Measurements from ENCODE around the gene ADGRL1.
"Not testable (repeated sequence)": the region's sequence is repeated elsewhere in the genome, so short reads cannot be mapped to it uniquely, and the experiment has no call there.

The ADGRL1 gene

GRCh38 chr19:14232945-14233344 is 27.0 kb upstream of the ADGRL1 start:
- H3K4me3 Mint-ChIP-seq, H3K27me3 Mint-ChIP-seq, H3K27ac Mint-ChIP-seq, H3K4me1 Mint-ChIP-seq, H3K36me3 Mint-ChIP-seq, H3K9me3 Mint-ChIP-seq: not testable (repeated sequence)

- peak overlapping the region; percentile 16 for H3K4me3 Mint-ChIP-seq
- not testable (repeated sequence) for H3K9me3 Mint-ChIP-seq
Observed at GRCh38 chr19:14228446-14229071, 22.6 kb upstream of the ADGRL1 start.

GRCh38 chr19:14226498-14226897 is 20.5 kb upstream of the ADGRL1 start:
- H3K4me3 Mint-ChIP-seq, H3K27me3 Mint-ChIP-seq, H3K36me3 Mint-ChIP-seq, H3K9me3 Mint-ChIP-seq, H3K27ac Mint-ChIP-seq: not testable (repeated sequence)
- H3K4me1 Mint-ChIP-seq, result peaks cover 12% of the 10 kb centered on the region

More at GRCh38 chr19:14228446-14229071, 22.6 kb upstream of the ADGRL1 start:
- H3K27me3 Mint-ChIP-seq, H3K27ac Mint-ChIP-seq, H3K36me3 Mint-ChIP-seq, H3K4me1 Mint-ChIP-seq: not testable (repeated sequence)

GRCh38 chr19:14222886-14223285 is 16.9 kb upstream of the ADGRL1 start:
- H3K4me1 Mint-ChIP-seq, result peaks cover 5% of the 10 kb centered on the region
- H3K27me3 Mint-ChIP-seq, result no peaks in the 10 kb centered on the region
- H3K9me3 Mint-ChIP-seq, result no peaks in the 10 kb centered on the region
- no peak overlapping the region for H3K4me3 Mint-ChIP-seq
- H3K27ac Mint-ChIP-seq, result no peak overlapping the region
- H3K36me3 Mint-ChIP-seq, result no peaks in the 10 kb centered on the region

GRCh38 chr19:14221345-14221744 is 15.4 kb upstream of the ADGRL1 start:
- Mint-ChIP-seq H3K4me3 (peak overlapping the region; percentile 72), H3K27ac (peak overlapping the region; percentile 62), H3K4me1 (peaks cover 11% of the 10 kb centered on the region)
- H3K27me3 Mint-ChIP-seq, H3K9me3 Mint-ChIP-seq, H3K36me3 Mint-ChIP-seq: not testable (repeated sequence)

GRCh38 chr19:14218620-14219330 is 12.8 kb upstream of the ADGRL1 start:
- no peaks in the 10 kb centered on the region for H3K36me3 Mint-ChIP-seq
- H3K9me3 Mint-ChIP-seq, result no peaks in the 10 kb centered on the region
- H3K27me3 Mint-ChIP-seq, result no peaks in the 10 kb centered on the region
- H3K4me1 Mint-ChIP-seq, result peaks cover 11% of the 10 kb centered on the region
- peak overlapping the region; percentile 76 for H3K27ac Mint-ChIP-seq
- no peak overlapping the region for H3K4me3 Mint-ChIP-seq

- H3K27me3 Mint-ChIP-seq, H3K27ac Mint-ChIP-seq, H3K36me3 Mint-ChIP-seq, H3K9me3 Mint-ChIP-seq, H3K4me3 Mint-ChIP-seq: not testable (repeated sequence)
- peaks cover 11% of the 10 kb centered on the region for H3K4me1 Mint-ChIP-seq
Observed at GRCh38 chr19:14217886-14218285, 11.9 kb upstream of the ADGRL1 start.

- Mint-ChIP-seq H3K27ac (no peak overlapping the region), H3K4me3 (no peak overlapping the region), H3K36me3 (no peaks in the 10 kb centered on the region), H3K9me3 (no peaks in the 10 kb centered on the region), H3K27me3 (no peaks in the 10 kb centered on the region), H3K4me1 (peaks cover 9% of the 10 kb centered on the region)
Observed at GRCh38 chr19:14214580-14214979, 8.6 kb upstream of the ADGRL1 start.

GRCh38 chr19:14210182-14210581 is 4.2 kb upstream of the ADGRL1 start:
- peak overlapping the region; percentile 72 for H3K4me3 Mint-ChIP-seq
- not testable (repeated sequence) for H3K27me3 Mint-ChIP-seq, H3K27ac Mint-ChIP-seq, H3K36me3 Mint-ChIP-seq, H3K9me3 Mint-ChIP-seq
- peaks cover 24% of the 10 kb centered on the region for H3K4me1 Mint-ChIP-seq

GRCh38 chr19:14209401-14209800 is 3.4 kb upstream of the ADGRL1 start:
- H3K4me1 Mint-ChIP-seq, result peaks cover 29% of the 10 kb centered on the region
- H3K27ac Mint-ChIP-seq, H3K9me3 Mint-ChIP-seq, H3K36me3 Mint-ChIP-seq, H3K27me3 Mint-ChIP-seq: not testable (repeated sequence)
- H3K4me3 Mint-ChIP-seq, result peak overlapping the region; percentile 72

GRCh38 chr19:14208496-14208895 is 2.5 kb upstream of the ADGRL1 start:
- H3K9me3 Mint-ChIP-seq, H3K4me3 Mint-ChIP-seq, H3K27me3 Mint-ChIP-seq, H3K27ac Mint-ChIP-seq, H3K36me3 Mint-ChIP-seq: not testable (repeated sequence)
- peaks cover 38% of the 10 kb centered on the region for H3K4me1 Mint-ChIP-seq

- not testable (repeated sequence) for H3K27me3 Mint-ChIP-seq, H3K27ac Mint-ChIP-seq, H3K36me3 Mint-ChIP-seq, H3K9me3 Mint-ChIP-seq
- H3K4me1 Mint-ChIP-seq, result peaks cover 42% of the 10 kb centered on the region
- peak overlapping the region; percentile 95 for H3K4me3 Mint-ChIP-seq
Observed at GRCh38 chr19:14207796-14208195, 1.8 kb upstream of the ADGRL1 start.

GRCh38 chr19:14206737-14207726 is 1.1 kb upstream of the ADGRL1 start:
- H3K27me3 Mint-ChIP-seq, H3K36me3 Mint-ChIP-seq, H3K9me3 Mint-ChIP-seq: not testable (repeated sequence)
- H3K27ac Mint-ChIP-seq, result peak overlapping the region; percentile 84
- H3K4me1 Mint-ChIP-seq, result peaks cover 45% of the 10 kb centered on the region
- peak overlapping the region; percentile 95 for H3K4me3 Mint-ChIP-seq

GRCh38 chr19:14206308-14206707 is 339 bp upstream of the ADGRL1 start:
- H3K36me3 Mint-ChIP-seq, H3K4me3 Mint-ChIP-seq, H3K9me3 Mint-ChIP-seq, H3K27ac Mint-ChIP-seq, H3K27me3 Mint-ChIP-seq: not testable (repeated sequence)
- H3K4me1 Mint-ChIP-seq, result peaks cover 50% of the 10 kb centered on the region

GRCh38 chr19:14204676-14205451 is 1.1 kb downstream of the ADGRL1 start:
- Mint-ChIP-seq H3K4me3 (peak overlapping the region; percentile 89), H3K27ac (peak overlapping the region; percentile 88), H3K4me1 (peaks cover 59% of the 10 kb centered on the region)
- not testable (repeated sequence) for H3K36me3 Mint-ChIP-seq, H3K9me3 Mint-ChIP-seq, H3K27me3 Mint-ChIP-seq
